ENCODE data around the gene ZNF761.
A peak's percentile ranks its signal among the peaks of the same experiment; 100 is the strongest.

Gene ZNF761

GRCh38 chr19:53431399-53432087, at the start of gene ZNF761:
TSS of gene ZNF761 (plus strand) at chr19:53431984. CDS start at chr19:53447269, 15,285 bp downstream.
- TF ChIP-seq CTCF (IDR thresholded peaks at IDR 0.05; ENCODE audit: insufficient read depth, low read length, poor library complexity, severe bottlenecking) (no peak), EZH2phosphoT487 (conservative IDR thresholded peaks at IDR 0.05; ENCODE audit: low read length) (no peak)
- Histone ChIP-seq H3K36me3 (ENCODE audit: low read length) (peaks cover 26% of the 10 kb centered on the region), H4K20me1 (ENCODE audit: low read depth, low read length) (no peaks in the 10 kb centered on the region), H3K79me2 (ENCODE audit: insufficient read depth, low read length) (peaks cover 27% of the 10 kb centered on the region), H3F3A (ENCODE audit: insufficient read depth) (no peaks in the 10 kb centered on the region), H3K27ac (ENCODE audit: low read depth, low read length) (peak within 1 kb of the TSS; percentile 27; the same call in 1 of the 2 replicates), H3K9me3 (ENCODE audit: insufficient read depth, low read length) (no peaks in the 10 kb centered on the region), H3K4me2 (ENCODE audit: low read depth, low read length, poor library complexity, severe bottlenecking) (peak within 1 kb of the TSS; percentile 68), H2AFZ (ENCODE audit: low read depth, low read length, severe bottlenecking) (peak within 1 kb of the TSS; percentile 88), H3K27me3 (ENCODE audit: low read length) (no peaks in the 10 kb centered on the region), H3K9me2 (replicated peaks; ENCODE audit: insufficient read depth, low read length) (no peaks in the 10 kb centered on the region), H3K4me3 (ENCODE audit: insufficient read depth, low read length, poor library complexity, severe bottlenecking) (peak within 1 kb of the TSS; percentile 93), H3K9ac (ENCODE audit: low read length) (peak within 1 kb of the TSS; percentile 96)

GRCh38 chr19:53388168-53388567, 43.6 kb upstream of the ZNF761 start:
- TF ChIP-seq CTCF (IDR thresholded peaks at IDR 0.05; ENCODE audit: insufficient read depth, low read length, poor library complexity, severe bottlenecking), result no peak
- TF ChIP-seq EZH2phosphoT487 (conservative IDR thresholded peaks at IDR 0.05; ENCODE audit: low read length), result no peak
- Histone ChIP-seq H3K27me3 (ENCODE audit: low read length) (no peaks in the 10 kb centered on the region), H3K4me2 (ENCODE audit: low read depth, low read length, poor library complexity, severe bottlenecking) (no peak overlapping the region), H3K9ac (ENCODE audit: low read length) (no peak overlapping the region), H3K79me2 (ENCODE audit: insufficient read depth, low read length) (no peaks in the 10 kb centered on the region), H3F3A (ENCODE audit: insufficient read depth) (no peaks in the 10 kb centered on the region), H3K9me3 (ENCODE audit: insufficient read depth, low read length) (peaks cover 40% of the 10 kb centered on the region; the same call in 1 of the 2 replicates), H3K4me3 (ENCODE audit: insufficient read depth, low read length, poor library complexity, severe bottlenecking) (no peak overlapping the region), H4K20me1 (ENCODE audit: low read depth, low read length) (no peaks in the 10 kb centered on the region), H3K36me3 (ENCODE audit: low read length) (peaks cover 30% of the 10 kb centered on the region), H2AFZ (ENCODE audit: low read depth, low read length, severe bottlenecking) (no peak overlapping the region), H3K27ac (ENCODE audit: low read depth, low read length) (no peak overlapping the region), H3K9me2 (replicated peaks; ENCODE audit: insufficient read depth, low read length) (no peaks in the 10 kb centered on the region)

- Histone ChIP-seq H3K27me3 (ENCODE audit: low read length) (no peaks in the 10 kb centered on the region), H3K9me2 (replicated peaks; ENCODE audit: insufficient read depth, low read length) (no peaks in the 10 kb centered on the region), H3K36me3 (ENCODE audit: low read length) (peaks cover 24% of the 10 kb centered on the region), H3K9ac (ENCODE audit: low read length) (no peak overlapping the region), H3F3A (ENCODE audit: insufficient read depth) (no peaks in the 10 kb centered on the region), H2AFZ (ENCODE audit: low read depth, low read length, severe bottlenecking) (no peak overlapping the region), H3K79me2 (ENCODE audit: insufficient read depth, low read length) (no peaks in the 10 kb centered on the region), H3K27ac (ENCODE audit: low read depth, low read length) (no peak overlapping the region), H3K4me3 (ENCODE audit: insufficient read depth, low read length, poor library complexity, severe bottlenecking) (no peak overlapping the region), H3K9me3 (ENCODE audit: insufficient read depth, low read length) (peaks cover 32% of the 10 kb centered on the region; the same call in 1 of the 2 replicates), H3K4me2 (ENCODE audit: low read depth, low read length, poor library complexity, severe bottlenecking) (no peak overlapping the region), H4K20me1 (ENCODE audit: low read depth, low read length) (no peaks in the 10 kb centered on the region)
- TF ChIP-seq EZH2phosphoT487 (conservative IDR thresholded peaks at IDR 0.05; ENCODE audit: low read length) (no peak), CTCF (IDR thresholded peaks at IDR 0.05; ENCODE audit: insufficient read depth, low read length, poor library complexity, severe bottlenecking) (no peak)
Observed at GRCh38 chr19:53388904-53389303, 42.9 kb upstream of the ZNF761 start.

Data from SU-DHL-6 (cell line).